OCI-LY1 (cell line): Measurements from ENCODE around the gene PGBD5.

Experiments used
- H2AFZ ChIP-seq: fragments of 200-600 bp; sonication (generic), shearing (Covaris generic); 2 replicates; pipeline ENCODE4 v1.6.0; 2014; ENCODE audit warnings: antibody characterized with exemption, mild to moderate bottlenecking, low read length
- H3F3A ChIP-seq: fragments of 200-600 bp; sonication (generic), shearing (Covaris generic); 2 replicates; pipeline ENCODE4 v1.6.0; 2014; ENCODE audit warnings: mild to moderate bottlenecking, antibody characterized with exemption, low read length, moderate library complexity; ENCODE audit not compliant: insufficient read depth
- H3K27ac ChIP-seq: fragments of 200-600 bp; sonication (generic); 2 replicates; pipeline ENCODE4 v1.5.1; 2014; ENCODE audit warnings: low read length, mixed run types, mild to moderate bottlenecking, low read depth; ENCODE audit not compliant: poor library complexity, severe bottlenecking
- H3K27me3 ChIP-seq: fragments of 200-600 bp; sonication (generic); 2 replicates; pipeline ENCODE4 v1.6.0; 2014; ENCODE audit warnings: antibody characterized with exemption, mild to moderate bottlenecking, low read length, moderate library complexity; ENCODE audit not compliant: insufficient read depth
- H3K36me3 ChIP-seq: fragments of 200-600 bp; sonication (generic); 2 replicates; pipeline ENCODE4 v1.6.1; 2014; ENCODE audit warnings: mild to moderate bottlenecking, antibody characterized with exemption, low read length, moderate library complexity, mixed read lengths; ENCODE audit not compliant: insufficient read depth
- H3K4me1 ChIP-seq: fragments of 200-600 bp; sonication (generic); 2 replicates; pipeline ENCODE4 v1.5.1; 2014; ENCODE audit warnings: mild to moderate bottlenecking, low read length, moderate library complexity; ENCODE audit not compliant: insufficient read depth, severe bottlenecking
- H3K4me2 ChIP-seq: fragments of 200-600 bp; sonication (generic), shearing (Covaris generic); 2 replicates; pipeline ENCODE4 v1.6.1; 2014; ENCODE audit warnings: low read length
- H3K4me3 ChIP-seq: fragments of 200-600 bp; sonication (generic); 2 replicates; pipeline ENCODE4 v1.5.1; 2014; ENCODE audit warnings: low read length, low read depth, mild to moderate bottlenecking, mixed read lengths; ENCODE audit not compliant: poor library complexity, severe bottlenecking
- H3K79me2 ChIP-seq: fragments of 200-600 bp; shearing (Covaris generic); 2 replicates; pipeline ENCODE4 v1.6.1; 2016; ENCODE audit warnings: mixed run types, low read length, mixed read lengths; ENCODE audit not compliant: insufficient read depth
- H3K9ac ChIP-seq: fragments of 200-600 bp; sonication (generic), shearing (Covaris generic); 2 replicates; pipeline ENCODE4 v1.6.1; 2014; ENCODE audit warnings: mild to moderate bottlenecking, low read length, mixed read lengths
- H3K9me2 ChIP-seq: fragments of 200-600 bp; sonication (generic), shearing (Covaris generic); 2 replicates; pipeline ENCODE4 v1.6.1; 2014; ENCODE audit warnings: low read depth, mild to moderate bottlenecking, low read length, mixed read lengths
- H3K9me3 ChIP-seq: fragments of 200-600 bp; shearing (Covaris generic); 2 replicates; pipeline ENCODE4 v1.6.1; 2014; ENCODE audit warnings: low read length, mixed read lengths
- H4K20me1 ChIP-seq: fragments of 200-600 bp; sonication (generic), shearing (Covaris generic); 2 replicates; pipeline ENCODE4 v1.6.0; 2016; ENCODE audit warnings: mild to moderate bottlenecking, low read length; ENCODE audit not compliant: insufficient read depth
- EZH2 ChIP-seq: fragments of 200-600 bp; sonication (generic), shearing (Covaris generic); IDR thresholded peaks from 2 replicates; pipeline ENCODE4 v1.8.0; 2017; ENCODE audit warnings: borderline replicate concordance, mixed run types, mild to moderate bottlenecking, antibody characterized with exemption, low read length, moderate library complexity, mixed read lengths
- TF ChIP-seq, protein P1 (sequence below): fragments of 200-600 bp; sonication (generic), shearing (Covaris generic); IDR thresholded peaks from 2 replicates; pipeline ENCODE4 v1.5.1; 2017; ENCODE audit warnings: mild to moderate bottlenecking, antibody characterized with exemption, low read length, moderate library complexity, mixed read lengths

Gene PGBD5

DNA sequence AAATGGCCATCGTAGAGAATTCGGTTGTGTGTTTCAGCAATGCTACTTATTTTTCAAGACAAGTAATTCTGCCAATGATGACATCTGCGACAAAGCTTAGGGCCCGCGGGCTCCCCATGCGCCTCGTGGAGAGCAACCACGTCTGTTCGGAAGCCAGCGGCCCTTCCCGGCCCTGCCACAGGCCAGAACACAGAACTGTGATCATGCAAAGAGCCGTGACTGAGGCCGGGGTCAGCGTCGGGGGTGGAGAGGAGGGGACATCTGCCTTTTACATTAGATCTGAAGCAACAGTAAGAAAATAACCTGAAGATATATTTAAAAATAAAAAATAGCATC, 103.7 kb downstream of the PGBD5 start:
- Histone ChIP-seq H3K4me1 (no peaks in the 10 kb centered on the region), H3K79me2 (no peaks in the 10 kb centered on the region), H3K9me3 (no peaks in the 10 kb centered on the region), H3K9me2 (no peaks in the 10 kb centered on the region), H3K36me3 (no peaks in the 10 kb centered on the region), H3K4me2 (no peak overlapping the region), H3F3A (no peaks in the 10 kb centered on the region), H3K9ac (no peak overlapping the region), H2AFZ (no peak overlapping the region), H3K27me3 (0 out of 2 replicates have a peak, but pooled peaks cover 5% of the 10 kb centered on the region), H3K4me3 (no peak overlapping the region), H4K20me1 (no peaks in the 10 kb centered on the region), H3K27ac (no peak overlapping the region)
- no peak for TF ChIP-seq EZH2
- TF ChIP-seq, protein P1, sequence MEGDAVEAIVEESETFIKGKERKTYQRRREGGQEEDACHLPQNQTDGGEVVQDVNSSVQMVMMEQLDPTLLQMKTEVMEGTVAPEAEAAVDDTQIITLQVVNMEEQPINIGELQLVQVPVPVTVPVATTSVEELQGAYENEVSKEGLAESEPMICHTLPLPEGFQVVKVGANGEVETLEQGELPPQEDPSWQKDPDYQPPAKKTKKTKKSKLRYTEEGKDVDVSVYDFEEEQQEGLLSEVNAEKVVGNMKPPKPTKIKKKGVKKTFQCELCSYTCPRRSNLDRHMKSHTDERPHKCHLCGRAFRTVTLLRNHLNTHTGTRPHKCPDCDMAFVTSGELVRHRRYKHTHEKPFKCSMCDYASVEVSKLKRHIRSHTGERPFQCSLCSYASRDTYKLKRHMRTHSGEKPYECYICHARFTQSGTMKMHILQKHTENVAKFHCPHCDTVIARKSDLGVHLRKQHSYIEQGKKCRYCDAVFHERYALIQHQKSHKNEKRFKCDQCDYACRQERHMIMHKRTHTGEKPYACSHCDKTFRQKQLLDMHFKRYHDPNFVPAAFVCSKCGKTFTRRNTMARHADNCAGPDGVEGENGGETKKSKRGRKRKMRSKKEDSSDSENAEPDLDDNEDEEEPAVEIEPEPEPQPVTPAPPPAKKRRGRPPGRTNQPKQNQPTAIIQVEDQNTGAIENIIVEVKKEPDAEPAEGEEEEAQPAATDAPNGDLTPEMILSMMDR, result no peak

DNA sequence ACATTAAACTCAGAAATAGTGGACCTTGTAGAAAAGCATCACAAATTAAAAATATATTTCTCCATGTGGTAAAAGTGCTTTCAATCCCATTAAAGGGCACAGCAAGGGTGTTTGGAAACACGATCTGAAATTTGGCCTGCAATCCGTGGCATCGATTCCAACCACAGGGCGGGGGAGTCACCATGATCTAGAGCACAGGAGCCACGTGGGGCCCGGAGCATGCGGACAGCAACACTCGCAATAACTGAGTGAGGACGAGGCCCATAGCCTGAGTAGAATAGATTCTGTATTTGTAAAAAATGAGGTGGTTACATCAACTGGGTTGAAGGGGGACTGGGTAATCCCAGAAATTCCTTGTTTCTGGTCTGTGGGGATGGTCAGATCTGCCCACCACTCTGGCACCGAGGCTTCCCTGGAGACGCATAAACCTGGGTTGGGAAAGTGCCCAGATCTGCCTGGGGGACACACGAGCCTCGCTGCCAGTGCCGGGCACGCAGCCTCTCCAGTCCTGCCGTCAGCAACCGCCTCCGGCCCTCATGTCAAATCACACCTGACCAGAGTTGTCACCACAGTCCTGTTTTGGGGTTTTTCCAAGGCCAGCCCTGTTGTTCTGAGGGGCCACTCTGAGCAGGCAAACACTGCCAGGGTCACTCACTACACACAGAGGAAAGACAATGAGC, 104.3 kb downstream of the PGBD5 start:
- 0 out of 2 replicates have a peak, but pooled peaks cover 5% of the 10 kb centered on the region for H3K27me3 ChIP-seq
- no peaks in the 10 kb centered on the region for H3F3A ChIP-seq
- H3K9me3 ChIP-seq, result no peaks in the 10 kb centered on the region
- H2AFZ ChIP-seq, result no peak overlapping the region
- H4K20me1 ChIP-seq, result no peaks in the 10 kb centered on the region
- H3K79me2 ChIP-seq, result no peaks in the 10 kb centered on the region
- H3K9ac ChIP-seq, result no peak overlapping the region
- no peaks in the 10 kb centered on the region for H3K4me1 ChIP-seq
- no peak overlapping the region for H3K27ac ChIP-seq
- no peaks in the 10 kb centered on the region for H3K9me2 ChIP-seq
- H3K4me2 ChIP-seq, result no peak overlapping the region
- H3K4me3 ChIP-seq, result no peak overlapping the region
- no peak for TF ChIP-seq EZH2
- TF ChIP-seq, protein P1, result no peak
- H3K36me3 ChIP-seq, result no peaks in the 10 kb centered on the region

DNA sequence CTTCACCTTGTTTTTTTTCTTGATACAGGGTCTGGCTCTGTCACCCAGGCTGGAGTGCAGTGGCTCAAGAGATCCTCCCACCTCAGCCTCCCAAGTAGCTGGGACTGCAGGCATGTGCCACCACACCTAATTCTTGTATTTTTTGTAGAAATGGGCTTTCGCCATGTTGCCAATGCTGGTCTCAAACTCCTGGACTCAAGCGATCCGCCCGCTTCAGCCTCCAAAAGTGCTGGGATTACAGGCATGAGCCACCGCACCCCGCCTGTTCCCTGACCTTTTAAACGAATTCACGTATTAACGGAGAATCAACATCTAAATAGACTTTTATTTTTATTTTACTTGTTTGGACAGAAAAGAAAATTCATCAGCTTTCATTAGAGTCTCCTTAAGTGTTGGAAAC, 104.8 kb downstream of the PGBD5 start:
- no peaks in the 10 kb centered on the region for H3K4me1 ChIP-seq
- 0 out of 2 replicates have a peak, but pooled peaks cover 5% of the 10 kb centered on the region for H3K27me3 ChIP-seq
- no peak for TF ChIP-seq EZH2
- TF ChIP-seq, protein P1, result no peak
- H3K36me3 ChIP-seq, result no peaks in the 10 kb centered on the region
- H3K79me2 ChIP-seq, result no peaks in the 10 kb centered on the region
- no peaks in the 10 kb centered on the region for H3K9me3 ChIP-seq
- H4K20me1 ChIP-seq, result no peaks in the 10 kb centered on the region
- no peak overlapping the region for H3K27ac ChIP-seq
- no peak overlapping the region for H3K4me2 ChIP-seq
- no peaks in the 10 kb centered on the region for H3K9me2 ChIP-seq
- no peak overlapping the region for H2AFZ ChIP-seq
- H3K4me3 ChIP-seq, result no peak overlapping the region
- H3K9ac ChIP-seq, result no peak overlapping the region
- H3F3A ChIP-seq, result no peaks in the 10 kb centered on the region
